ENCODE data around the gene TP63. TPM values are rescaled to one million over a fixed set of nuclear protein-coding genes. Genes with fewer than 3 reads are reported as not detected.

Gene TP63
- total RNA-seq, 1 donor from 2014 or later = 5.8 TPM

DNA sequence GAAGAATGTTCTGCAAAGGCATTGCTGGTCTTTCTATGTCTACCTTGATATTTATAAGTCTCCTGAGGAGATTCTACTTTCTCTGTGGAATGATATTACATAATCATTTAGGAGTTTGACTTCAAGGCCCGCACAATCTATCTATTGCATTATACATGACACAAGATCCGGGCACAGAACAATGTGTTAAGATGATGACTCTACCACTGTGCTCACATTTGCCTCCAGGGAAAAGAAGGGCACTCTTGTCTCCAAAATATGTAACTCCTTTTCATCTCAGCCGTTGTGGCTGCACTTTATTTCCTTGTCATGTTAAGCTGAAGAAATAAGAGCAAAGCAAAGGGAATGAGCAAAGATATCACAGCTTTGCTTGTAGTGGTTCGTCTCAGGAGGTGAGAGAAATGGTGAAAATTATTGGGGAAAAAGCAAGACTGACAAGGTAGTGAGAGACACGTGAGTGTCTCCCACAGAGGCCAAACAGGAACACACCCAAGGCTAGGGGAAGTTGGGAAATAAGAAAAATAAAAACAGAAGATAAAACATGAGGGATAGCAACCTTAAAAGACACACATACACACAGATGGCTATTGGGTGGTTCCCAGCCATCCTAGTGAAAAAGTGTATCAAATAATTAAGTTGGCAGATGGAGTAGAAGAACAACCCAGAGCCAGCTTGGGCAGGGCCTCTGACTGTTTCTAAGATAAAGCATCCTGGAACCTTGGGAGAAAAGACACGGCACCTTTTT, 305.2 kb downstream of the TP63 start:
- Mint-ChIP-seq H3K27ac (peak overlapping the region; percentile 40), H3K27me3 (no peaks in the 10 kb centered on the region), H3K4me1 (ENCODE audit: unreplicated experiment) (no peaks in the 10 kb centered on the region), H3K36me3 (no peaks in the 10 kb centered on the region), H3K4me3 (no peak overlapping the region), H3K9me3 (no peaks in the 10 kb centered on the region)
- DNase-seq (ENCODE audit: extremely low spot score, unreplicated experiment) = no peak
- TF ChIP-seq, protein P1, sequence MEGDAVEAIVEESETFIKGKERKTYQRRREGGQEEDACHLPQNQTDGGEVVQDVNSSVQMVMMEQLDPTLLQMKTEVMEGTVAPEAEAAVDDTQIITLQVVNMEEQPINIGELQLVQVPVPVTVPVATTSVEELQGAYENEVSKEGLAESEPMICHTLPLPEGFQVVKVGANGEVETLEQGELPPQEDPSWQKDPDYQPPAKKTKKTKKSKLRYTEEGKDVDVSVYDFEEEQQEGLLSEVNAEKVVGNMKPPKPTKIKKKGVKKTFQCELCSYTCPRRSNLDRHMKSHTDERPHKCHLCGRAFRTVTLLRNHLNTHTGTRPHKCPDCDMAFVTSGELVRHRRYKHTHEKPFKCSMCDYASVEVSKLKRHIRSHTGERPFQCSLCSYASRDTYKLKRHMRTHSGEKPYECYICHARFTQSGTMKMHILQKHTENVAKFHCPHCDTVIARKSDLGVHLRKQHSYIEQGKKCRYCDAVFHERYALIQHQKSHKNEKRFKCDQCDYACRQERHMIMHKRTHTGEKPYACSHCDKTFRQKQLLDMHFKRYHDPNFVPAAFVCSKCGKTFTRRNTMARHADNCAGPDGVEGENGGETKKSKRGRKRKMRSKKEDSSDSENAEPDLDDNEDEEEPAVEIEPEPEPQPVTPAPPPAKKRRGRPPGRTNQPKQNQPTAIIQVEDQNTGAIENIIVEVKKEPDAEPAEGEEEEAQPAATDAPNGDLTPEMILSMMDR (conservative IDR thresholded peaks at IDR 0.05) = no peak

DNA sequence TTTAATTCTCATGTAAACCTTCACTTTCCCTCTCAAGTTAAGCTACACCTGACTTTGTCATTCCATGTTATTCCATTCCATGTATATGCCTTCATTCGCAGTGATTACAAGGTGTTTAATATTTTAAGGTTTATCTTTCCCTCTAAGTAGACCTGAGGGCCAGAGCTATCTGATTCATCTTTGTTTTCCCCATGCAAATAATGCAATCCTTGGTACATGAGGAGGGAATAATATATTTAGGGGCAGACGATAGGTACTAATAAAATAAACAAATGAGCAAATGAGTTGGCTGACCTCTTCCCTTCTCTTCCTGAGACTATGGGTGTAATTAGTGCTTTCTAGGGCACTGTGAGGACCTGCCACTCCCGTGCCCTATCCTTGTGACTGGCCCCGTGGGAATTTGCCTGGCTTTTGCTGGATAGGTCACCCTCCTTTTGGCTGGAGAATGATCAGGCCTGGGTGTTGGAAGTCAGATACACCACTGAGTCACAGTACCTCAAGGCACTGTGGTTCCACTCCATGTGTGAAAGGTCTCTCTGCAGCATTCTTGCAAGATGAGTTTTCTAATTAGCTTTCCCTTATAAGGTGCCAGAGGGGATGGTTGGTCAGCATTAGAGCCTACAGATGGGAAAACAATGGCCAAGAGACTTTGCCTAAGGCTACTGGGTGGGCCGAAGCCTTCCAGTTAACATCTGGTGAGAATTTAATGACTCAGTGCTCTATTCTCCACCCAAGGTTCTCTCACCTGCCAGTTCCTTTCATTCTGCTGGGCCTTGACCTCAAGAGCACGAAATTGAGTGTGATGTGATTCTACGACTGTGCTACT, 306.3 kb downstream of the TP63 start:
- no peaks in the 10 kb centered on the region for H3K36me3 Mint-ChIP-seq
- TF ChIP-seq, protein P1 (conservative IDR thresholded peaks at IDR 0.05) = no peak
- H3K27ac Mint-ChIP-seq = no peak overlapping the region
- H3K27me3 Mint-ChIP-seq = no peaks in the 10 kb centered on the region
- no peaks in the 10 kb centered on the region for H3K9me3 Mint-ChIP-seq
- H3K4me3 Mint-ChIP-seq = no peak overlapping the region
- H3K4me1 Mint-ChIP-seq (ENCODE audit: unreplicated experiment) = no peaks in the 10 kb centered on the region
- no peak for DNase-seq (ENCODE audit: extremely low spot score, unreplicated experiment)

DNA sequence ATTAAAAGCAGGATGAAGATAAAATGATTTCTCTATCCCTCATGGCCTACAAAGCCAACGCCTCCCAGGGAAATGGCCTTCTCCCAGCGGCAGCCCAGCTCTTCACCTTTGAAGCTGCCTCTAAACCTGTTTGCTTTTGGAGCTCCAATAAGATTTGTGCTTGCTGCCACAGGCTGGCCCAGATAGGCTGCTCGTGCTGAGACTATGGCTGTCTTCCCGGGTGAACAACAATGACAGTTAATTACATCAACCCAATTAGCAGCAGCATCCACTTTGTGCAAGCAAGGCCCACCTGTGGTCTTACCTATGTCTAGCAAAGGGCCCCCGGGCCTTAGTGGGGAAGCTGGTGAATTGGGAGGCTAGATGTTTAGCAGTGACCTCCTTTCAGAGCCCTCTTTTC, 309.9 kb downstream of the TP63 start:
- H3K27ac Mint-ChIP-seq = no peak overlapping the region
- H3K36me3 Mint-ChIP-seq = no peaks in the 10 kb centered on the region
- TF ChIP-seq, protein P1 (conservative IDR thresholded peaks at IDR 0.05) = no peak
- no peak for DNase-seq (ENCODE audit: extremely low spot score, unreplicated experiment)
- H3K9me3 Mint-ChIP-seq = no peaks in the 10 kb centered on the region
- no peak overlapping the region for H3K4me3 Mint-ChIP-seq
- H3K27me3 Mint-ChIP-seq = no peaks in the 10 kb centered on the region
- H3K4me1 Mint-ChIP-seq (ENCODE audit: unreplicated experiment) = peaks cover 6% of the 10 kb centered on the region

DNA sequence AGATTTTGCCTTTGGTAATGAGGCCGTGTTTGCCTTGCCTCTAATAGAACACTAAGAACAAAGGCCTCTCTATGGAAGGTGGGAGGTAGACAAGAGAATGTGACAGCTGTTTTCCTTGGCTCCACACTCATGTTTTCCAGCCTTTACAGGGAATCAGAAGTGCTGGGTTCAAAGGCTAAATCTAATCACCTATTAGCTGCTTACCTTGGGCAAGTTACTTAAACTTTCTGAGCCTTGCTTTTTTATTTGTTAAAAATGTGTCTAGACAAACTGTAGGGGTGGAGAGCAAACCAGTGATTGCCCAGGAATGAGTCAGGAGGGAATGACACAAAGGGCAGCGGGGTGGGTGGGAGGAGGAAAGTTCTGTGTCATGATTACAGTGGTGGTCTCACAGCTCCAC, 310.5 kb downstream of the TP63 start:
- no peak for DNase-seq (ENCODE audit: extremely low spot score, unreplicated experiment)
- no peaks in the 10 kb centered on the region for H3K9me3 Mint-ChIP-seq
- no peak overlapping the region for H3K4me3 Mint-ChIP-seq
- H3K4me1 Mint-ChIP-seq (ENCODE audit: unreplicated experiment) = peaks cover 6% of the 10 kb centered on the region
- TF ChIP-seq, protein P1 (conservative IDR thresholded peaks at IDR 0.05) = no peak
- no peaks in the 10 kb centered on the region for H3K27me3 Mint-ChIP-seq
- H3K27ac Mint-ChIP-seq = peak overlapping the region; percentile 29
- H3K36me3 Mint-ChIP-seq = no peaks in the 10 kb centered on the region

DNA sequence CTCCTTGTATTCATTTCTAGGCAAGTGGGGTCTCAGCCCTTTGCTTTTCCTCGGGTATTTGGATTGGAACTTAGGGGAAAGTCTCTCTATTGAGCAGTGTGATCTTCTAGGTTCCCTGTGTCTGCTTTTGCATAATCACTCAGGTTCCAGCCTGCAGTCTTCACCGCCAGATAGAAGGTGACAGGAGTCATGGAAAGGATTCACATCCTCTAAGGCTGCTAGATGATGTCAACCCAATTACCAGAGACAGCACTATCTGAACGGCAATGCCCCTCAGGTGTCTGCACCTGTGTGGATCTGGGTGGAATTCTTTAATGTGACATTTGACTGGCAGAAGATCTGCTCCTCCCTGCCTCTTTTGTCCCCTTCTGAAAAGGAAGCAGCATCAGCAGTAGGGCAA, 311.8 kb downstream of the TP63 start:
- TF ChIP-seq, protein P1 (conservative IDR thresholded peaks at IDR 0.05) = no peak
- Mint-ChIP-seq H3K9me3 (no peaks in the 10 kb centered on the region), H3K4me3 (no peak overlapping the region), H3K4me1 (ENCODE audit: unreplicated experiment) (peaks cover 6% of the 10 kb centered on the region), H3K27ac (peak overlapping the region; percentile 32), H3K36me3 (no peaks in the 10 kb centered on the region), H3K27me3 (no peaks in the 10 kb centered on the region)
- no peak for DNase-seq (ENCODE audit: extremely low spot score, unreplicated experiment)
